Spinal cord (tissue), 10 donors: Measurements from ENCODE around the gene TLE3. TPM values are rescaled to one million over a fixed set of nuclear protein-coding genes. Genes with fewer than 3 reads are reported as not detected.

Experiments
- DNase-seq, 6 donors: peaks; one replicate each; pipeline versions ENCODE4 v3.0.0 to v3.0.0-alpha.2; 2013 to 2015; ENCODE audit warnings: low spot score in 6 of 6, low read depth in 4 of 6
- H3K27ac ChIP-seq: one replicate; pipeline ENCODE4 v1.5.1; 2013; ENCODE audit warnings: low read depth, low read length, control low read depth
- H3K27me3 ChIP-seq: one replicate; pipeline ENCODE4 v1.6.1; 2013; ENCODE audit warnings: low read length; ENCODE audit not compliant: control insufficient read depth, insufficient read depth
- H3K36me3 ChIP-seq: one replicate; pipeline ENCODE4 v1.6.1; 2013; ENCODE audit warnings: low read length; ENCODE audit not compliant: control insufficient read depth, insufficient read depth
- H3K4me1 ChIP-seq: one replicate; pipeline ENCODE4 v1.6.1; 2013; ENCODE audit warnings: low read length; ENCODE audit not compliant: control insufficient read depth, insufficient read depth
- H3K4me3 ChIP-seq: one replicate; pipeline ENCODE4 v1.5.1; 2013; ENCODE audit warnings: low read depth, low read length, control low read depth
- H3K9me3 ChIP-seq: one replicate; pipeline ENCODE4 v1.6.1; 2013; ENCODE audit warnings: low read length; ENCODE audit not compliant: control insufficient read depth, insufficient read depth
- WGBS: methylation state at CpG from one replicate; pipeline ENCODE4 v1.1.5; 2013; ENCODE audit warnings: missing lambda C conversion rate; ENCODE audit not compliant: insufficient coverage; 5-methylcytosine and 5-hydroxymethylcytosine counted together
- polyA plus RNA-seq, 2 donors: library from polyadenylated mRNA; unstranded; fragments of 120-200 nt; gene quantifications; one replicate each; pipeline ENCODE4 v1.2.1, GENCODE V29; 2013; ENCODE audit not compliant: insufficient read length in 2 of 2
- total RNA-seq, 2 donors: library from RNA; depleted of rRNA in 1 of 2; stranded (reverse); fragments of 120-200 nt in 1 of 2; fragments of >200 nt in 1 of 2; gene quantifications; one replicate each; pipeline versions ENCODE4 v1.2.3 to v1.2.4, GENCODE V29; 2013 to 2014
- donor health status: healthy.

TLE3 gene
- total and polyA plus RNA-seq, 4 donors, result 24.7 to 48.7 (median 38.2) TPM

- H3K36me3 ChIP-seq, result no peaks in the 10 kb centered on the region
- no peak for DNase-seq
- no peaks in the 10 kb centered on the region for H3K9me3 ChIP-seq
- peaks cover 2% of the 10 kb centered on the region for H3K27me3 ChIP-seq
- H3K4me3 ChIP-seq, result no peak overlapping the region
- WGBS, result 98% methylated on average over 3 of the region's 5 CpGs
- no peak overlapping the region for H3K27ac ChIP-seq
- peaks cover 24% of the 10 kb centered on the region for H3K4me1 ChIP-seq
Observed at GRCh38 chr15:70020229-70020628, 77.5 kb downstream of the TLE3 start.

DNA sequence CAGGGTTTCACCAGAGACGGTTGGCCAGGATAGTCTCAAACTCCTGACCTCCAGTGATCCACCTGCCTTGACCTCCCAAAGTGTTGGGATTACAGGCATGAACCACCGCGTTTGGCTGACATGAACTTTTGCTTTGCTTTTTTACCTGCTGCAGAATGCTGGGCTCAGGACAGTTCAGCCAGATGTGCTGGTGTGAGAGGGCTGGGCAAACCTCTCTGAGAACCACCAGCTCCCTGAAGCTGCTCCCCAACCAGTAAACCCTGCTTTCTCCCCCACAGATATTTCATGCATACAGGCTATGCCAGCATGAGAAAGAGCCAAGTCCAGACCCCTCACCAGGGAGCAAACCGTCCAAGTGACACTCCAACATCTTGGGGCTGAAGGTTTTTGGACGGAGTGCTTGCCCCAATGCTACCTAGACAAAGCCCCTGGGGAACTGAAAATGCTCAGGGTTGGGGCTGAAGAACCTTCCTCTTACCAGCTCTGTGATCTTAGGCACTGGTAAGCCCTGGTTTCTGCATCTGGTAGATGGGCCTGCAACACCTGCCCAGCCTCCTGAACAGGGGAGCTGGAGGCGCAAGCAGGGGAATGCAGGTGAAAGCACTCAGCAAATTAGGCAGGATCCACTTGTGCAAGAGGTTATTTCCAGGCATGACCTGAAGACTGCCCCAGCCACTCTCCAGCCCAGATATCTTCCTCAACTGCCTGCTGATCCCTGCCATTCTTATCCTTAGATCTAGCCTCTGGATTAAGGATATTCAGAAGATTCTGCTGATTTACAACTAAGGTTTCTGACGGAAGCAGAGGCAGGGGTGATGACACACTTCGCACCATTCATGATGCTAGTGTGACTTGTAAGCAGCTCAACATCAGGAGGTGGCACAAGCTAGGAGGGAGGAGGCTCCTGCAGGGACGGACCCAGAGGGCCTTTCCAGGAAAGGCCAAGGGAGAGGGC is 78.8 kb downstream of the TLE3 start:
- Histone ChIP-seq H3K4me1 (peaks cover 26% of the 10 kb centered on the region), H3K27me3 (peaks cover 5% of the 10 kb centered on the region), H3K9me3 (no peaks in the 10 kb centered on the region), H3K27ac (no peak overlapping the region), H3K4me3 (no peak overlapping the region), H3K36me3 (no peaks in the 10 kb centered on the region)
- no peak for DNase-seq
- WGBS, result 91% methylated on average over 8 of the region's 9 CpGs

- no peak for DNase-seq
- Histone ChIP-seq H3K4me1 (peaks cover 19% of the 10 kb centered on the region), H3K27ac (no peak overlapping the region), H3K4me3 (no peak overlapping the region), H3K36me3 (no peaks in the 10 kb centered on the region), H3K9me3 (no peaks in the 10 kb centered on the region), H3K27me3 (peaks cover 5% of the 10 kb centered on the region)
- WGBS, result 80% methylated on average over 2 of the region's 2 CpGs
Observed at GRCh38 chr15:70017801-70018200, 79.9 kb downstream of the TLE3 start.

- no peak overlapping the region for H3K27ac ChIP-seq
- WGBS, result 94% methylated on average over 4 of the region's 4 CpGs
- DNase-seq, result no peak
Observed at GRCh38 chr15:70017025-70017424, 80.7 kb downstream of the TLE3 start.

DNA sequence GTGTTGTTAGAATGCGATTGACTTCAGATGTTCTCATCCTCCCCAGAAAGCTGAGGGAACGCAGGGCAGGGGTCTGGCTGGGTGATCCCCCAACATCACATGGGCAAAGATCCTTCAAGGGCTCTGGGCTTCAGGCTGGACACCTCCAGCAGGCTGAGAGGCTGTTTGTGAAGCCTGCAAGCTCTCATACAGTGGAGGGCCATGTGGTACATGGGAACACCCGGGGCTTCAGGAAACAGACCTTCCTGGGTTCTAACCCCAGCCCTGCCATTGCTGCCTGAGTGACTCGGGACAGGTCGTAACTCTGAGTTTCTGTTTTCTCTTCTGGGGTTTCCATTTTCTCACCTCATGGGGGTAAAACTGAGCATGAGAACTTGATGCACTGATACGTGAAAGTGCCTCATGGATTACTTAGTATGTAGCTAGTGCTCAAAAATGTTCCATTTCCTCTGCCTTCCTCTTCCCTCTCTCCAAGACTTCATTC is 81.2 kb downstream of the TLE3 start:
- Histone ChIP-seq H3K9me3 (no peaks in the 10 kb centered on the region), H3K27me3 (peaks cover 5% of the 10 kb centered on the region), H3K36me3 (no peaks in the 10 kb centered on the region), H3K4me1 (peaks cover 16% of the 10 kb centered on the region), H3K4me3 (no peak overlapping the region), H3K27ac (no peak overlapping the region)
- no peak for DNase-seq
- WGBS, result 56% methylated on average over 3 of the region's 6 CpGs

More at GRCh38 chr15:70017025-70017424, 80.7 kb downstream of the TLE3 start:
- no peaks in the 10 kb centered on the region for H3K36me3 ChIP-seq
- peaks cover 5% of the 10 kb centered on the region for H3K27me3 ChIP-seq
- H3K4me3 ChIP-seq, result no peak overlapping the region
- peaks cover 16% of the 10 kb centered on the region for H3K4me1 ChIP-seq
- no peaks in the 10 kb centered on the region for H3K9me3 ChIP-seq

GRCh38 chr15:70014860-70015490 is 82.7 kb downstream of the TLE3 start:
- 57% methylated on average over 8 of the region's 9 CpGs for WGBS
- H3K27ac ChIP-seq, result no peak overlapping the region
- no peaks in the 10 kb centered on the region for H3K36me3 ChIP-seq
- H3K4me3 ChIP-seq, result no peak overlapping the region
- peaks cover 5% of the 10 kb centered on the region for H3K27me3 ChIP-seq
- no peaks in the 10 kb centered on the region for H3K9me3 ChIP-seq
- H3K4me1 ChIP-seq, result peaks cover 16% of the 10 kb centered on the region
- no peak for DNase-seq

GRCh38 chr15:70014331-70014730 is 83.4 kb downstream of the TLE3 start:
- H3K9me3 ChIP-seq, result no peaks in the 10 kb centered on the region
- no peak overlapping the region for H3K4me3 ChIP-seq
- peaks cover 5% of the 10 kb centered on the region for H3K27me3 ChIP-seq
- no peak for DNase-seq
- H3K36me3 ChIP-seq, result no peaks in the 10 kb centered on the region
- peaks cover 16% of the 10 kb centered on the region for H3K4me1 ChIP-seq
- no peak overlapping the region for H3K27ac ChIP-seq
- WGBS, result 87% methylated on average over 6 of the region's 6 CpGs

DNA sequence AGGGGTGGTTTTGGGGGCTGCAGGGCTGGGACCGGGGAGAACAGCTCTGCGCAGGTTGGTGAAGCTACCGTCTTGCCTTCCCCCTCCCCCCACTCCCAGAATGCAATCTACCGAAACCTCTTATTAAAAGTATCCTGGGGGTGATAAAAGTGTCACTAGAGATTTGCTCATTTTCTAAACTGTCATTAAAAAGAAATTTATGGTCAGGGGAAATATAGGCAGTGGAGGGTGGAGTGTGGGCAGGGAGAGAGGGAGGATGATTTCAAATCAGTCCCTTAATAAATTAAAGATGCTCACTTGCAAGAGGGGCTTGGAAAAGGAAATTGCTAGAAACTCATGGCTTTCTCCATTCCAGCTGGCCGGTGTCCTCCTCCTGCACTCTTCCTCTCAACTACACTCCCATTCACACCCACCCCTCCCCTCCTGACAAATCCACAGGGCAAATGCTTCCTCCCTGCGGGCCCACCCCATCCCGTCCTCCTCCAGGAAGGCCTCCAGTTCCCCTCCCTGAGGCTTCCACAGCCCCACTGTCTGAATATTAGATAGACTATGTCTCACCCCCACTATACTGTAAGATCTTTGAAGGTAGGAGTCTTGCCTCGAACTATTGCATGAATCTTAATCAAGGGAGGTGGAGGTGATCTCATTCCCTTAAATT is 83.9 kb downstream of the TLE3 start:
- peaks cover 5% of the 10 kb centered on the region for H3K27me3 ChIP-seq
- H3K4me1 ChIP-seq, result peaks cover 16% of the 10 kb centered on the region
- WGBS, result 67% methylated on average over 1 of the region's 8 CpGs
- DNase-seq, result peak in 1 of 6 donors; percentile 74
- no peak overlapping the region for H3K4me3 ChIP-seq
- H3K9me3 ChIP-seq, result no peaks in the 10 kb centered on the region
- no peak overlapping the region for H3K27ac ChIP-seq
- no peaks in the 10 kb centered on the region for H3K36me3 ChIP-seq

DNA sequence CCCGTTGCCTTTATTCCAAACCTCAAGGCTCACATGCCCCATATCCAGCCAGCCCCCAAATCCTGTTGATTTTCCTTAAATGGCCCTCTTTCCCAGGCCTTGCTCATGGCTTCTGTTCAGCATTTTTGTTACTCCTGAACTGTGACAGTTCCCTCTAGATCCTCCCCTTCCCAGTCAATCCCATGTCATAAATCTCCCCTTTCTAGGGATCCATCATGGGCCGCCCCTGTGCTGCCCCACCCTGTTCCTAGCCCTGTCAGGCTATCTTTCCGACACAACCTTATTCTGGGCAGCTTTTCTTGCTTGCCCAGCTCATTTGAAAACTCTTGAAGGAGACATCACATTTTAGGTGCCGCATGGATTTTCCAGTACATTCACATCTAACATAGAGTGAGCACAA is 84.8 kb downstream of the TLE3 start:
- H3K4me3 ChIP-seq, result no peak overlapping the region
- WGBS, result 69% methylated on average over 3 of the region's 4 CpGs
- DNase-seq, result no peak
- peaks cover 5% of the 10 kb centered on the region for H3K27me3 ChIP-seq
- no peaks in the 10 kb centered on the region for H3K9me3 ChIP-seq
- peaks cover 16% of the 10 kb centered on the region for H3K4me1 ChIP-seq
- H3K27ac ChIP-seq, result no peak overlapping the region
- no peaks in the 10 kb centered on the region for H3K36me3 ChIP-seq
